Fibroblast of lung (primary cell): Measurements from ENCODE around the gene RIN3. TPM values are rescaled to one million over a fixed set of nuclear protein-coding genes. Genes with fewer than 3 reads are reported as not detected.
"Not testable (repeated sequence)": the region's sequence is repeated elsewhere in the genome, so short reads cannot be mapped to it uniquely, and the experiment has no call there.

Source experiments
- DNase-seq, 2 donors: peaks; one replicate each; pipeline versions ENCODE4 v3.0.0 to v3.0.0-alpha.2; 2010; ENCODE audit warnings: low read depth in 2 of 2
- H2AFZ ChIP-seq: 2 replicates; pipeline ENCODE4 v1.5.1; 2012; ENCODE audit warnings: low read length, control low read depth, inconsistent platforms
- H3K27ac ChIP-seq: 2 replicates; pipeline ENCODE4 v1.5.1; 2011; ENCODE audit warnings: low read length, control low read depth; ENCODE audit not compliant: insufficient read depth
- H3K27me3 ChIP-seq: 2 replicates; pipeline ENCODE4 v1.5.1; 2011; ENCODE audit warnings: mild to moderate bottlenecking, low read length; ENCODE audit not compliant: control insufficient read depth, insufficient read depth
- H3K36me3 ChIP-seq: 2 replicates; pipeline ENCODE4 v1.5.1; 2011; ENCODE audit warnings: low read length; ENCODE audit not compliant: control insufficient read depth, insufficient read depth
- H3K4me1 ChIP-seq: 2 replicates; pipeline ENCODE4 v1.5.1; 2011; ENCODE audit warnings: low read length; ENCODE audit not compliant: control insufficient read depth, insufficient read depth; ENCODE audit errors: extremely low read depth
- H3K4me2 ChIP-seq: 2 replicates; pipeline ENCODE4 v1.5.1; 2011; ENCODE audit warnings: low read length, control low read depth; ENCODE audit not compliant: insufficient read depth; ENCODE audit errors: extremely low read depth
- H3K4me3 ChIP-seq, 4 experiments: fragments of 200-600 bp in 1 of 4; sonication (generic) in 1 of 4; replicated peaks in 1 of 4; 2 replicates each; pipeline ENCODE4 v1.5.1; 2011 to 2016; ENCODE audit warnings: low read length in 4 of 4, low read depth in 3 of 4, mild to moderate bottlenecking in 3 of 4, control low read depth in 2 of 4, inconsistent platforms in 1 of 4, mixed read lengths in 1 of 4; ENCODE audit not compliant: insufficient read depth in 1 of 4; ENCODE audit errors: control extremely low read depth in 1 of 4
- H3K79me2 ChIP-seq: 2 replicates; pipeline ENCODE4 v1.5.1; 2012; ENCODE audit warnings: mild to moderate bottlenecking, low read length, inconsistent platforms; ENCODE audit not compliant: control insufficient read depth, insufficient read depth
- H3K9ac ChIP-seq: 2 replicates; pipeline ENCODE4 v1.5.1; 2011; ENCODE audit warnings: mild to moderate bottlenecking, low read length, control low read depth; ENCODE audit not compliant: insufficient read depth
- H3K9me3 ChIP-seq: 2 replicates; pipeline ENCODE4 v1.5.1; 2012; ENCODE audit warnings: low read depth, low read length; ENCODE audit not compliant: control insufficient read depth, insufficient read depth
- H4K20me1 ChIP-seq: 2 replicates; pipeline ENCODE4 v1.5.1; 2011; ENCODE audit warnings: low read length; ENCODE audit not compliant: control insufficient read depth, insufficient read depth; ENCODE audit errors: extremely low read depth
- CTCF ChIP-seq, 2 donors: IDR thresholded peaks in 1 of 2; conservative IDR thresholded peaks in 1 of 2; 1 replicate in 1 of 2; 2 replicates in 1 of 2; pipeline ENCODE4 v1.5.1; 2011 to 2012; ENCODE audit warnings: low read length in 2 of 2, control low read depth in 1 of 2, inconsistent platforms in 1 of 2, low read depth in 1 of 2, mild to moderate bottlenecking in 1 of 2
- EZH2 ChIP-seq: IDR thresholded peaks from 2 replicates; pipeline ENCODE4 v1.5.1; 2012; ENCODE audit warnings: low read length, control low read depth, mild to moderate bottlenecking; ENCODE audit errors: missing control alignments
- polyA plus RNA-seq, 2 donors: library from polyadenylated mRNA; depleted of rRNA in 1 of 2; stranded (reverse) in 1 of 2; unstranded in 1 of 2; fragments of >200 nt; gene quantifications; 2 replicates each; pipeline ENCODE4 v1.2.1, GENCODE V29; 2011 to 2012; ENCODE audit warnings: missing spikeins in 1 of 2
- total RNA-seq: library from RNA; depleted of rRNA; stranded (reverse); fragments of >200 nt; gene quantifications from 2 replicates; pipeline ENCODE4 v1.2.1, GENCODE V29; 2014

The RIN3 gene
- total and polyA plus RNA-seq, 2 donors (not counting 1 experiment from before 2014, with no cell fraction given), result 8.9 to 9.2 TPM

GRCh38 chr14:92714739-92715307, 201.2 kb downstream of the RIN3 start:
- H2AFZ ChIP-seq, H4K20me1 ChIP-seq, H3K27me3 ChIP-seq, H3K36me3 ChIP-seq, H3K27ac ChIP-seq, H3K4me1 ChIP-seq, H3K4me3 ChIP-seq, H3K9ac ChIP-seq, H3K9me3 ChIP-seq, H3K4me2 ChIP-seq, H3K79me2 ChIP-seq: not testable (repeated sequence)
- peak; percentile 43 to 77 for DNase-seq
- TF ChIP-seq CTCF (conservative IDR thresholded peaks at IDR 0.05 in 1 of 2, IDR thresholded peaks at IDR 0.05 in 1 of 2; ENCODE audit: low read depth in 1 of 2, low read length in 2 of 2), result peak; percentile 73 to 88

GRCh38 chr14:92716131-92716530, 202.6 kb downstream of the RIN3 start:
- Histone ChIP-seq H3K9me3 (no peaks in the 10 kb centered on the region), H3K4me2 (no peak overlapping the region), H3K36me3 (no peaks in the 10 kb centered on the region), H3K4me1 (no peaks in the 10 kb centered on the region), H3K79me2 (no peaks in the 10 kb centered on the region), H3K27me3 (no peaks in the 10 kb centered on the region), H3K27ac (no peak overlapping the region), H2AFZ (no peak overlapping the region), H3K9ac (no peak overlapping the region), H4K20me1 (no peaks in the 10 kb centered on the region), H3K4me3 (no peak overlapping the region)
- TF ChIP-seq CTCF (conservative IDR thresholded peaks at IDR 0.05 in 1 of 2, IDR thresholded peaks at IDR 0.05 in 1 of 2; ENCODE audit: low read depth in 1 of 2, low read length in 2 of 2) (no peak), EZH2 (no peak)
- no peak for DNase-seq

- no peak overlapping the region for H3K27ac ChIP-seq
Measured at GRCh38 chr14:92717571-92718042, 204.0 kb downstream of the RIN3 start.

More at GRCh38 chr14:92717571-92718042, 204.0 kb downstream of the RIN3 start:
- Histone ChIP-seq H3K4me2 (no peak overlapping the region), H3K9ac (no peak overlapping the region), H3K27me3 (no peaks in the 10 kb centered on the region), H3K4me3 (no peak overlapping the region), H2AFZ (no peak overlapping the region), H3K79me2 (no peaks in the 10 kb centered on the region), H3K4me1 (no peaks in the 10 kb centered on the region), H3K9me3 (no peaks in the 10 kb centered on the region), H3K36me3 (no peaks in the 10 kb centered on the region), H4K20me1 (no peaks in the 10 kb centered on the region)
- DNase-seq, result peak in 1 of 2 donors; percentile 34
- no peak for TF ChIP-seq CTCF (conservative IDR thresholded peaks at IDR 0.05 in 1 of 2, IDR thresholded peaks at IDR 0.05 in 1 of 2; ENCODE audit: low read depth in 1 of 2, low read length in 2 of 2)
- no peak for TF ChIP-seq EZH2
